ENCODE measurements around the gene ZNF577. TPM values are rescaled to one million over a fixed set of nuclear protein-coding genes. Genes with fewer than 3 reads are reported as not detected.

ZNF577 gene
- total and polyA plus RNA-seq, 2 of the 13 experiments (the other 11 are each of a cell fraction or from before 2014, with no cell fraction given), result 5.7 to 7.6 TPM

DNA sequence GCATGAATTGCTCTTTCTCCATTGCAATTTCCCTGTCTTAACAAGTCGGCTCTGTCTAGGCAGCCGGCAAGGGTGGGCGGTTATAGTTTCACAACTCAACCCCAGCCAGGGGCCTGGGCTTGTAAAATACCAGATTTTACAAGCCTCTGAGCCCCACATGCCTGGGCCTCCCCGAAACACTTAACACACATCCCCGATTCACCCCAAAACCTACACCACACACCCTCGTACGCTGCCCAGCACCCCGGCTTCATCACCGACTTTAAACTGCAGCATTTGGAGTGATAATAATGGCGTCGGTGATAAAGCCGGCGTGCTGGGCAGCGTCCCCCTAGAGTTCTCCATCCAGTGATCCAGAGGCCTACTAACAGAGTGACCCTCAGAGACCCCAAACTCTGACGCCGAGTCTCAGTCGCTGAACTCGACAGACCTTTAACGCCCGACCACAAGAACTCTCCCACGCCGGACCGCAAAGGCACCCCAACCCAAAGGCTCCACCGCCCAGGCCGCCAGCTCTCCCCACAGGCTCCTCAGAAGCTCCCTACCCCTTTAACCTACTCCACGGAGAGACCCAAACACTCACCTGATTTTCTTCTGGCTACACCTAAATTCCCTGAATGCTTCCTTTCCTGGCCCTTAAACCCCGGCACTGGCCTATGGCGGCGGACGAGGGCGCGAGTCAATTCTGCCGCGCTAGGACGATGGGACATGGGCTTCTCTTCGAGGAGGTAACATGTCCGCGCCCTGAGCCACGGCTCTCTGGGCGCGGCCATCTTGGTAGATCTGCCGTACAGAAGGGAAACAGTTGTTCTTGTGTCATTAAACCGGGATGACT, 16.8 kb upstream of the ZNF577 start, which contains the start of gene ZNF649 (continued):
- TF ChIP-seq, protein P1, sequence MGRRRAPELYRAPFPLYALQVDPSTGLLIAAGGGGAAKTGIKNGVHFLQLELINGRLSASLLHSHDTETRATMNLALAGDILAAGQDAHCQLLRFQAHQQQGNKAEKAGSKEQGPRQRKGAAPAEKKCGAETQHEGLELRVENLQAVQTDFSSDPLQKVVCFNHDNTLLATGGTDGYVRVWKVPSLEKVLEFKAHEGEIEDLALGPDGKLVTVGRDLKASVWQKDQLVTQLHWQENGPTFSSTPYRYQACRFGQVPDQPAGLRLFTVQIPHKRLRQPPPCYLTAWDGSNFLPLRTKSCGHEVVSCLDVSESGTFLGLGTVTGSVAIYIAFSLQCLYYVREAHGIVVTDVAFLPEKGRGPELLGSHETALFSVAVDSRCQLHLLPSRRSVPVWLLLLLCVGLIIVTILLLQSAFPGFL (CRISPR knock-in tag; IDR thresholded peaks at IDR 0.05), result no peak
- TF ChIP-seq, protein P2, sequence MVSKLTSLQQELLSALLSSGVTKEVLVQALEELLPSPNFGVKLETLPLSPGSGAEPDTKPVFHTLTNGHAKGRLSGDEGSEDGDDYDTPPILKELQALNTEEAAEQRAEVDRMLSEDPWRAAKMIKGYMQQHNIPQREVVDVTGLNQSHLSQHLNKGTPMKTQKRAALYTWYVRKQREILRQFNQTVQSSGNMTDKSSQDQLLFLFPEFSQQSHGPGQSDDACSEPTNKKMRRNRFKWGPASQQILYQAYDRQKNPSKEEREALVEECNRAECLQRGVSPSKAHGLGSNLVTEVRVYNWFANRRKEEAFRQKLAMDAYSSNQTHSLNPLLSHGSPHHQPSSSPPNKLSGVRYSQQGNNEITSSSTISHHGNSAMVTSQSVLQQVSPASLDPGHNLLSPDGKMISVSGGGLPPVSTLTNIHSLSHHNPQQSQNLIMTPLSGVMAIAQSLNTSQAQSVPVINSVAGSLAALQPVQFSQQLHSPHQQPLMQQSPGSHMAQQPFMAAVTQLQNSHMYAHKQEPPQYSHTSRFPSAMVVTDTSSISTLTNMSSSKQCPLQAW (CRISPR knock-in tag; IDR thresholded peaks at IDR 0.05), result peak; percentile 39; the same call in 1 of the 2 replicates
- TF ChIP-seq PCBP2 (optimal IDR thresholded peaks at IDR 0.05; ENCODE audit: low read depth, low read length, poor library complexity, severe bottlenecking) (no peak), ZNF552 (CRISPR knock-in tag; IDR thresholded peaks at IDR 0.05; ENCODE audit: borderline replicate concordance) (no peak; the same call in 1 of the 2 replicates), NR2F6 (IDR thresholded peaks at IDR 0.05) (no peak), NR2F6 (CRISPR knock-in tag; IDR thresholded peaks at IDR 0.05) (0 out of 2 replicates have a peak, but pooled peaks have one; percentile 19), GATA4 (IDR thresholded peaks at IDR 0.05; ENCODE audit: borderline replicate concordance, low read depth) (peak; percentile 21; the same call in 1 of the 2 replicates), ZNF879 (CRISPR knock-in tag; IDR thresholded peaks at IDR 0.05) (no peak), MIER2 (CRISPR knock-in tag; IDR thresholded peaks at IDR 0.05) (peak; percentile 66; the same call in 1 of the 2 replicates), HDAC6 (IDR thresholded peaks at IDR 0.05; ENCODE audit: low read depth, low read length) (no peak), ATF7 (IDR thresholded peaks at IDR 0.05) (no peak), ATF7 (CRISPR knock-in tag; IDR thresholded peaks at IDR 0.05) (no peak)
- TF ChIP-seq, protein P3, sequence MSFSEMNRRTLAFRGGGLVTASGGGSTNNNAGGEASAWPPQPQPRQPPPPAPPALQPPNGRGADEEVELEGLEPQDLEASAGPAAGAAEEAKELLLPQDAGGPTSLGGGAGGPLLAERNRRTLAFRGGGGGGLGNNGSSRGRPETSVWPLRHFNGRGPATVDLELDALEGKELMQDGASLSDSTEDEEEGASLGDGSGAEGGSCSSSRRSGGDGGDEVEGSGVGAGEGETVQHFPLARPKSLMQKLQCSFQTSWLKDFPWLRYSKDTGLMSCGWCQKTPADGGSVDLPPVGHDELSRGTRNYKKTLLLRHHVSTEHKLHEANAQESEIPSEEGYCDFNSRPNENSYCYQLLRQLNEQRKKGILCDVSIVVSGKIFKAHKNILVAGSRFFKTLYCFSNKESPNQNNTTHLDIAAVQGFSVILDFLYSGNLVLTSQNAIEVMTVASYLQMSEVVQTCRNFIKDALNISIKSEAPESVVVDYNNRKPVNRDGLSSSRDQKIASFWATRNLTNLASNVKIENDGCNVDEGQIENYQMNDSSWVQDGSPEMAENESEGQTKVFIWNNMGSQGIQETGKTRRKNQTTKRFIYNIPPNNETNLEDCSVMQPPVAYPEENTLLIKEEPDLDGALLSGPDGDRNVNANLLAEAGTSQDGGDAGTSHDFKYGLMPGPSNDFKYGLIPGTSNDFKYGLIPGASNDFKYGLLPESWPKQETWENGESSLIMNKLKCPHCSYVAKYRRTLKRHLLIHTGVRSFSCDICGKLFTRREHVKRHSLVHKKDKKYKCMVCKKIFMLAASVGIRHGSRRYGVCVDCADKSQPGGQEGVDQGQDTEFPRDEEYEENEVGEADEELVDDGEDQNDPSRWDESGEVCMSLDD (CRISPR knock-in tag; IDR thresholded peaks at IDR 0.05; ENCODE audit: borderline replicate concordance), result no peak
- TF ChIP-seq, protein P4, sequence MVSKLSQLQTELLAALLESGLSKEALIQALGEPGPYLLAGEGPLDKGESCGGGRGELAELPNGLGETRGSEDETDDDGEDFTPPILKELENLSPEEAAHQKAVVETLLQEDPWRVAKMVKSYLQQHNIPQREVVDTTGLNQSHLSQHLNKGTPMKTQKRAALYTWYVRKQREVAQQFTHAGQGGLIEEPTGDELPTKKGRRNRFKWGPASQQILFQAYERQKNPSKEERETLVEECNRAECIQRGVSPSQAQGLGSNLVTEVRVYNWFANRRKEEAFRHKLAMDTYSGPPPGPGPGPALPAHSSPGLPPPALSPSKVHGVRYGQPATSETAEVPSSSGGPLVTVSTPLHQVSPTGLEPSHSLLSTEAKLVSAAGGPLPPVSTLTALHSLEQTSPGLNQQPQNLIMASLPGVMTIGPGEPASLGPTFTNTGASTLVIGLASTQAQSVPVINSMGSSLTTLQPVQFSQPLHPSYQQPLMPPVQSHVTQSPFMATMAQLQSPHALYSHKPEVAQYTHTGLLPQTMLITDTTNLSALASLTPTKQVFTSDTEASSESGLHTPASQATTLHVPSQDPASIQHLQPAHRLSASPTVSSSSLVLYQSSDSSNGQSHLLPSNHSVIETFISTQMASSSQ (IDR thresholded peaks at IDR 0.05; ENCODE audit: low read depth), result no peak
- TF ChIP-seq, protein P4 (CRISPR knock-in tag; IDR thresholded peaks at IDR 0.05; ENCODE audit: borderline replicate concordance), result peak; percentile 56; the same call in 1 of the 2 replicates
- TF ChIP-seq, protein P5, sequence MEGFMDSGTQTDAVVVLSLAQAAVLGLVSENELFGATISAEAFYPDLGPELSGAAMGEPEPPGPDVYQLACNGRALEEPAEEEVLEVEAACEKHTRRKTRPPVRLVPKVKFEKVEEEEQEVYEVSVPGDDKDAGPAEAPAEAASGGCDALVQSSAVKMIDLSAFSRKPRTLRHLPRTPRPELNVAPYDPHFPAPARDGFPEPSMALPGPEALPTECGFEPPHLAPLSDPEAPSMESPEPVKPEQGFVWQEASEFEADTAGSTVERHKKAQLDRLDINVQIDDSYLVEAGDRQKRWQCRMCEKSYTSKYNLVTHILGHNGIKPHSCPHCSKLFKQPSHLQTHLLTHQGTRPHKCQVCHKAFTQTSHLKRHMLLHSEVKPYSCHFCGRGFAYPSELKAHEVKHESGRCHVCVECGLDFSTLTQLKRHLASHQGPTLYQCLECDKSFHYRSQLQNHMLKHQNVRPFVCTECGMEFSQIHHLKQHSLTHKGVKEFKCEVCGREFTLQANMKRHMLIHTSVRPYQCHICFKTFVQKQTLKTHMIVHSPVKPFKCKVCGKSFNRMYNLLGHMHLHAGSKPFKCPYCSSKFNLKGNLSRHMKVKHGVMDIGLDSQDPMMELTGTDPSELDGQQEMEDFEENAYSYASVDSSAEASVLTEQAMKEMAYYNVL (CRISPR knock-in tag; IDR thresholded peaks at IDR 0.05; ENCODE audit: borderline replicate concordance), result 0 out of 2 replicates have a peak, but pooled peaks have one; percentile 22
